Epithelial cell of proximal tubule (primary cell): ENCODE data around the gene UBE2D2. TPM values are rescaled to one million over a fixed set of nuclear protein-coding genes. Genes with fewer than 3 reads are reported as not detected.
A peak's percentile ranks its signal among the peaks of the same experiment; 100 is the strongest.

Source experiments
- DNase-seq: peaks from one replicate; pipeline ENCODE4 v3.0.0-alpha.2; 2011; ENCODE audit warnings: low read depth
- H3K4me3 ChIP-seq: 2 replicates; pipeline ENCODE4 v1.5.1; 2011; ENCODE audit warnings: low read depth, mild to moderate bottlenecking, low read length
- total RNA-seq: library from RNA; depleted of rRNA; stranded (reverse); fragments of >200 nt; gene quantifications from 2 replicates; pipeline ENCODE4 v1.2.3, GENCODE V29; 2015
- TF ChIP-seq, protein P1 (sequence below): conservative IDR thresholded peaks from 2 replicates; pipeline ENCODE4 v1.5.1; 2012; ENCODE audit warnings: low read depth, mild to moderate bottlenecking, low read length

UBE2D2 gene
- total RNA-seq, 1 donor from 2014 or later: 205 TPM

GRCh38 chr5:139636207-139636792 lies 75.2 kb downstream of the UBE2D2 start:
- TF ChIP-seq, protein P1, sequence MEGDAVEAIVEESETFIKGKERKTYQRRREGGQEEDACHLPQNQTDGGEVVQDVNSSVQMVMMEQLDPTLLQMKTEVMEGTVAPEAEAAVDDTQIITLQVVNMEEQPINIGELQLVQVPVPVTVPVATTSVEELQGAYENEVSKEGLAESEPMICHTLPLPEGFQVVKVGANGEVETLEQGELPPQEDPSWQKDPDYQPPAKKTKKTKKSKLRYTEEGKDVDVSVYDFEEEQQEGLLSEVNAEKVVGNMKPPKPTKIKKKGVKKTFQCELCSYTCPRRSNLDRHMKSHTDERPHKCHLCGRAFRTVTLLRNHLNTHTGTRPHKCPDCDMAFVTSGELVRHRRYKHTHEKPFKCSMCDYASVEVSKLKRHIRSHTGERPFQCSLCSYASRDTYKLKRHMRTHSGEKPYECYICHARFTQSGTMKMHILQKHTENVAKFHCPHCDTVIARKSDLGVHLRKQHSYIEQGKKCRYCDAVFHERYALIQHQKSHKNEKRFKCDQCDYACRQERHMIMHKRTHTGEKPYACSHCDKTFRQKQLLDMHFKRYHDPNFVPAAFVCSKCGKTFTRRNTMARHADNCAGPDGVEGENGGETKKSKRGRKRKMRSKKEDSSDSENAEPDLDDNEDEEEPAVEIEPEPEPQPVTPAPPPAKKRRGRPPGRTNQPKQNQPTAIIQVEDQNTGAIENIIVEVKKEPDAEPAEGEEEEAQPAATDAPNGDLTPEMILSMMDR: no peak
- H3K4me3 ChIP-seq: no peak overlapping the region
- DNase-seq: no peak

DNA sequence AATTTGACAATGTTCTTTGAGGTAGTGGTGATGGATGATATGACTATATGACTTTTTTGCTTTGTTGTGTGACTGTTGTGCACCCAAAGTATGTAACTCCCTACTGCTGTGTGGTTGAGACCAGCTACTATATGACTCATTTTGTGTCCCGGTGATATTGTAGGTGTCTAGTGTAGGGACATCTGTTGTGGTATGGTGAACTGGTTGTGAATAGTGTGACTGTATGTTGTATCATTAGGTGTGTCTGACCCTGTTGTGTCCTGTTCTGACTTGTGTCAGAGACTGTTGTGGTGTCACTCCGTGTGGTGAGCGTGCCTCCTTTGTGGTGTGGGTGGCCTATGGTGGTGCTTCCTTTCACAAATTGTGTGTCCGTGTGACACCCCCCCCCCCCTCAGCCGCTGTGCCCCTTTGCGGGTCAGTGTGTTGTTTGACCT lies 75.9 kb downstream of the UBE2D2 start:
- TF ChIP-seq, protein P1: no peak

DNA sequence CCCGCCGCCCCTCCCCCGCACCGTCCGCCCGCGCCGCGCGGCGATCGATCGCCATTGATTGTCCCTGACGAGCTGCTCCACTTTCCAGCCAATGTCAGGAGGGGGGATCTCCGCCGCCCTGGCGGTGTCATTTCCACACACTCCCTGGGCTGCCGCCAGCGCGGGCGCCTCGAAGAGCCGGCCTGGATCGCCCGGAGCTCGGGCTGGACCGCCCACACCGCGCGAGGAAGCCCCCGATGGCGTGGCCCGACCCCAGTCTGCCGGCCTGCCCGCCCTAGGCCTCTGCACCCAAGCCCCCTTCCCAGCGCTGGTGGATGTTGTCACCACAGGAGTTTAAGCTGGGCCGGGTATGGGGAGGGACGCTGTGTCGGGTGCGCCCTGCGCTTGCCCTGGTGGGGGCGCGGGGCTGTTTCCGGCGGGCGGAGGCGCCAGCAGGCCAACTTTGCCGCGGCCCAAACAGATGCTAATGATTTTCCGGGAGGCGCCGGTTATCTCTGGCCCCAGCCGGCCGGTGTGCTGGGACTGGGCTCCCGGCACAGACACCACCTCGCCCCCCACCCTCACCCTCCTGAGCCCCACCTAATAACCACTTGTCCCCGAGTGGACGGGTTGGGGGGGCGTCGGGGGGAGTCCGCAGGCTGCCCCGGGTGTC lies 76.4 kb downstream of the UBE2D2 start:
- no peak for DNase-seq
- peak overlapping the region; percentile 47 for H3K4me3 ChIP-seq
- TF ChIP-seq, protein P1: peak; percentile 31

More for the DNA sequence above, 75.9 kb downstream of the UBE2D2 start:
- no peak for DNase-seq
- H3K4me3 ChIP-seq: peak overlapping the region; percentile 47

DNA sequence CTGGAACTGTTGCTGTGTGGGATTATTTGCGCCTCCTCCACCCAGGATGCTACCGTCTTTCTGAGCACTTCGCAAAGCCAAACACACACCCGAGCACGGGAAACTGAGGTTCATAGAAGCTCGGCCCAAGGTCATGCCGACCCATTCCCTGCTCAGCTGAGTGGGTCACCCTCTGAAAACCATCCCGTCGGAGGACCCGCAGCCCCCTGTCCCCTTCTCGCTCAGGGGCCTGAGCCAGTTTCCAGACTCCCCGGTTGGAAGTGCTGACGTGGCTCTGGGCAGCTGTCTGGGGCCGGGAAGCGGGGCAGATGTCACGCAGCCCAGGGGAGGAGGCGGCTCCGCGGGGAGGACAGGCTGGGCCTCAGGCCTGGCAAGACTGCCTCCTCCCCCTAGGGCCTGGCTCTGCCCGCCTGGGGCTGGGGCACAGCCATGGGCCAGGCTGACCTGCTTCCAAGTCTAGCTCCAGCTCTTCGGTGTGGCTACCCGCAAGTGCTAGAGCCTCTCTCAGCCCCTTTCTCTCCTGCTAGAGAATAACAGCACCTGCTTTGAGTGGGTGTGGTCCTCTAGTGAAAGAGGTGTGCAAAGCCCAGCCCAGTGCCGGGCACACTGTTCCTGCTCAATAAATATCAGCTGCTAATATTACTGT lies 77.1 kb downstream of the UBE2D2 start:
- no peak for DNase-seq
- peak overlapping the region; percentile 47 for H3K4me3 ChIP-seq
- TF ChIP-seq, protein P1: no peak

DNA sequence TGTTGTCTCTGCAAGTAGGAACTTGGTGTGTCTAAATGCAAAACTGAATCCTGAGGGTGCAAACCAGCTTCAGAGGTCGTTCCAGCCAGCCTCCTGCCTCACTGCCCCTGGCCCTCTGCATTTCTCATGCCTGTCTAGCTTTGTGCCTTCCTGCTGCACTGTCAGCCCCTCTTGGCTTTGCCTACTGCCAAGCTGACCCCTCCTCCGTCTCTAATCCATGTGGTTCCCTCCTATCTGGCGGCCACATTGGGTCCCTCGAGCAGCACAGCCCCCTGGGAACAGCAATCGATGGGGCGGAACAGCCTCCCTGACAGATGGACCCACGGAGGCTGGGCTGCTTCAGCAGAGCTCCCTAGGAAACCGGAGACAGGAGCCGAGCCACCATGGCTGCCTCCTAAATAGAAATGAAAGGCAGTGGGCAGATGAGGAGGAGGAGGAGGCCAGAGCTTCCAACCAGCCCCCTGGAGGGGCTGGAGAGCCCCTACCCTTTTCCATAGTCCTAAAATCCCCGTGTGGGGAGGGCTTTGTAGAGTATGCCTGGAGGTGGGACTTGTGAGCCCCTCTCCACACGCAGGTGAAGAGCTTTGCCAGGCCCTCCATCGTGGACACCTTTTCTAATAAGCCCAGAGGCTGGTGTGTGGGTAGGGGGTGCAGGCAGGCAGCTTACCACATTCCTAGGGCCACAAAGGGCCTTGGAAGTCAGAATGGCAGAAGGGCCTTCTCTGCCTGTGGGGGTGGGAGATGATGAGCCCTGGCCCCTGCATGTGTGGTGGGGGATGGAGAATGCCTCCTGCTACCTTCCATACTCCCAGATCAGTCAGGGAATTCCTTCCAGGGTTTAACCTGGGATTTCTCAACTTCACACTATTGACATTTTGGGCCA lies 77.8 kb downstream of the UBE2D2 start:
- TF ChIP-seq, protein P1: no peak
- no peak overlapping the region for H3K4me3 ChIP-seq

GRCh38 chr5:139639619-139640380 lies 78.7 kb downstream of the UBE2D2 start:
- H3K4me3 ChIP-seq: no peak overlapping the region
- no peak for DNase-seq
- TF ChIP-seq, protein P1: no peak

More for the DNA sequence above, 77.8 kb downstream of the UBE2D2 start:
- no peak for DNase-seq
